Stimulated activated CD4-positive, alpha-beta T cell treated with anti-CD3 and anti-CD28 coated beads, Interleukin-12 subunit alpha, Interleukin-12 subunit beta, amount 100 ng/mL, for 48 hours (primary cell): Measurements from ENCODE around the gene RALGAPA1.
"Not testable (repeated sequence)": the region's sequence is repeated elsewhere in the genome, so short reads cannot be mapped to it uniquely, and the experiment has no call there.

ENCODE experiments used
- DNase-seq, 3 donors: peaks; one replicate each; pipeline ENCODE4 v3.0.0-alpha.2; 2020; ENCODE audit warnings: low read depth in 2 of 3, low spot score in 1 of 3

The RALGAPA1 gene

DNA sequence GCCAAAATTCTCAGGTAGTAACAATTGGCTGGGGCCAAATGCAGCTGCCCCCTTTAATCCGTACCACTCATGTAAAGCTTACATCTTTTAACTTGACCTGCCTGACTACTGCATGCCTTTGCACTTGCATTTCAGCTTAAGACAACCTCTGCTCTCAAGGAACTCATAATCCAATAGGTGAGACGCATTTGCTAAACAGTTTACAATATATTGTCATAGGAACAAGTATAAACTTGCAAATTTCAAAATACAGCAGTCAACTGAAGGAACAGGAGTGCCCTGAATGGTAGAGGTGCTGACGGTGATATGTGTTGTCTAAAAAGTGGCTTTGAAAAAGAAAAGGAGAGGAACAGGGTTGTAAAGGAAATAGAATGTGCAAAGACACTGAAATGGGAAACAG is 13.4 kb upstream of the RALGAPA1 start:
- no peak for DNase-seq

DNA sequence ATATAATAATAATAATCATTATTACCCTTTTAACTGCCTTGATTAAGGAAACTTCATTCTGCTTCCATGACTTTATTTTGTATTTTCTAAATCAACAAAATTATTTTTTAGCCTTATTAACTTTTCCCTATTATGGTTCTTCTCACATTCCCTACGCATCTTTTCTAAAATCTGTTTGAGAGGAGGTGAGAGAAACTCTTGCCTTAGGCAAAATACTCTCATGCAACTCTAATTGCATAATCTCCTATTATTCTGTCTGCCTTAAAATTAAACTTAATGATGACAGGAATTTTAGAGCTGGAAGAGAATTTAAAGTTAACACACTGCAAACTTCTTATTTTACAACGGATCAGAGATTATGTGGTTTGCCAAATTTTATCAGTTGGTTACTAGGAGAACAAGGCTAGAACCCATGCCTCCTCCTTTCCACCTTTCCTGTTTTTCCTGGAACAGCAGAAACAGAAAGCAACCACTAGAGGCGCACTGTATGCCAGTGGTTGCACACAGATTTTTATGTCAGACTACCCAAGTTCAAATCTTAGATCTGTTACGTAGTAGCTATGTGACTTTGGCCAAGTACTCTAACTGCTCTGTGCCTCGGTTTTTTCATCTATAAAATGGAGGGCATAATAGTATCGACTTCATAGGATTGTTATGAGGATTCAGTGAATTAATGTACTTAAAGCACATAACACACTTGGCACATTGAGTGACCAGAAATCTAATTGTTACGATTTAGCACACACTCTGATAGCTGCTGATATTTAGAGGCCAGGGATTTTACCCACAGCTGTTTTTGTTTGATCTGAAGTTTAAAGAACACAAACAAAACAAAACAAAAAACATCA is 12.7 kb upstream of the RALGAPA1 start:
- no peak for DNase-seq

DNA sequence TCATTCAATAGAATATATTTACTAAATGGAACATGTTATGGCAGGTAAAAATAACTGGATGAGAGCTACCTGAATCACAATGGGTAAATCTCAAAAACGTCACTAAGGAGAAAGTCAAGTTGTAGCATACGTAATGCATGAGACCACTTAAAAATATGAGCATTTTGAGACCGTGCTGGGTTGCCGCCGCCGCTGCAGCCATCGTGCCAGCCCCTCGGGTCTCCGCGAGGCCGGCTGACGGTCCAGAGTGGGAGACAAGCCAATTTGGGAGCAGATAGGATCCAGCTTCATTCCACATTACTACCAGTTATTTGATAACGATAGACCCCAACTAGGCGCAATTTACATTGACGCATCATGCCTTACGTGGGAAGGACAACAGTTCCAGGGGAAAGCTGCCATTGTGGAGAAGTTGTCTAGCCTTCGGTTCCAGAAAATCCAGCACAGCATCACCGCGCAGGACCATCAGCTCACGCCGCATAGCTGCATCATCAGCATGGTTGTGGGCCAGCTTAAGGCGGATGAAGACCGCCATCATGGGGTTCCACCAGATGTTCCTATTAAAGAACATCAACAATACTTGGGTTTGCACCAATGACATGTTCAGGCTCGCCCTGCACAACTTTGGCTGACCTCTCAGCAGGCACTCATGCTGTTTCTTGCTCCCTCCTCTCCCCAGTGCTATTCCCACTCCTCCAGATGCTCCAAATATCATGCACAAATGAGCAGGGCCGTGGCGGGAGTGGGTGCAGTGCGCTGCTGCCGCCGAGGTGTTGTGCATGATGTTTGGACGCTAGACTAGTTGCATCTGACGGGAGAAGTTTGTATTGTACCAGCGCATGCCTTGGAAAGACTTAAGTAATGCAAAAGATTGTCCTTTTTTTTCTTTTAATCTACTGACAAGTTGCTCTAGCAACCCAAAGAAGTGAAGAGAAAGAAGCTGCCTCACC is 10.8 kb upstream of the RALGAPA1 start:
- no peak for DNase-seq

DNA sequence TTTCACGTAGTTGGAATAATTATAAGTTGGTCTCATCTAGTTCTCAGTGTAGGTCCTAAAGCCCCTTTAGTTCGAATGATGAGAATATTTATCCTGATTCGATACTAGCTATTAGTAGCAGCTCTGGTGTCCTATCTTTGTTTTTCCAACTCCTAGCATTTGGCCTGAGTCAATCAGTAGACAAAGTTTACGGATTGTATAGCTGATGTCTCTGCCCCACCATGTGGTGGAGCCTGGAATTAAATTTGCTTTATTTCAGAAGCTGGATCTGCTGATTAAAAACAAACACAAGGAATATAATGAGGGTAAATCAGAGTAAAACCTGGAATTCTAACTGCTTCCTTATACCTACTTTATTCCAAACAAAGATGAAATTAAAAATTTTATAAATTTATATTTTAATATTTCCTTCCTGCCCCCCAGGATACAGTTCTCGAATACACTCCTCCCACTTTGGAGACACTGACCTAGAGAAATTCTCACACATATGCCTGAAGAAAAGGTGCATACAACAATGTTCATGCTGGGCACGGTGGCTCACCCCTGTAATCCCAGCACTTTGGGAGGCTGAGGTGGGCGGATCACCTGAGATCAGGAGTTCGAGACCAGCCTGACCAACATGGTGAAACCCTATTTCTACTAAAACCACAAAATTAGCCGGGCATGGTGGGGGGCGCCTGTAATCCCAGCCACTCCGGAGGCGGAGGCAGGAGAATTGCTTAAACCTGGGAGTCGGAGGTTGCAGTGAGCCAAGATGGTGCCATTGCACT is 9.4 kb upstream of the RALGAPA1 start:
- DNase-seq, result peak in 1 of 3 donors; percentile 27

DNA sequence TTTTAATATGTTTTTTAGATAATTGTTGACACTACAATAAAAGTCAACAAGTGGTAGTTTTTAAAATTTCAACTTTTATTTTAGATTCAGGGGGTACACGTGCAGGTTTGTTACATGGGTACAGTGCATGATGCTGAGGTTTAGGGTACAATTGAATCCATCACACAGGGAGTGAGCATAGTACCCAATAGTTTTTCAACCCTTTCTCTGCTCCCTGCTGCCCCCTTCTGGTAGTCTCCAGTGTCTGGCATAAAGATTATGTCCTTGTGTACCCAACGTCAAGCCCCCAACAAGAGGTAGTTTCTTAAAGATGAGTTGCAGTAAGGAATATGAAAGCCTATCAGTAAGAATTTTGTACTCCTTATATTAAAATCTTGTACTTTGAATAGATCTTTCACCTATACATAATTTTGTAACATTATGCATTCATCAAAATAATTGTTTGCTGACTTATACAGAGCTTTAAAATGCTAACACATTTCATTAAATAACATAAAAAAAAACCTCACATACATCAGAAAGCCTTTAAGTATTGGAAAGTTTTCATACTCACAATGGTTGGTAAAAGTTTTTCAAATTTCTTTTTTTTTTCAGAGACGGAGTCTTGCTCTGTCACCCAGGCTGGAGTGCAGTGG is 5.4 kb upstream of the RALGAPA1 start:
- peak; percentile 59 to 91 (median 76) for DNase-seq

DNA sequence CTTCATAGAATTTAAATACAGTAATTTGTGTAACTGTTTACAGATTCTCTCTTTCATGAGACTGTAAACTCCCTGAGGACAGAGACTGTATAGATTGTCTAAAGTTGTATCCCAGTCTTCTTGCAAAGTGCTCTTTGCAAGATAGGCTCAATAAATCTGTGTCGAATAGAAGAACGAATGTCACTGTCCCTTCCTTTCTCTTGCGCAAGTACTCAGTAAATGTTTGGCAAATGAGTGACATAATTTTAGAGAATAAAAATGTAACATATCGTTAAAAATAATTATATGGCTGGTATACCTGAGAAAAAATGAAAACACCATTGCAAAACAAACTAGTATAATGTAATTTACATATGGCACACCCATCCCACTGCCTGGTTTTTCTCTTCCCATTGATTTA is 1.9 kb upstream of the RALGAPA1 start:
- DNase-seq, result no peak

DNA sequence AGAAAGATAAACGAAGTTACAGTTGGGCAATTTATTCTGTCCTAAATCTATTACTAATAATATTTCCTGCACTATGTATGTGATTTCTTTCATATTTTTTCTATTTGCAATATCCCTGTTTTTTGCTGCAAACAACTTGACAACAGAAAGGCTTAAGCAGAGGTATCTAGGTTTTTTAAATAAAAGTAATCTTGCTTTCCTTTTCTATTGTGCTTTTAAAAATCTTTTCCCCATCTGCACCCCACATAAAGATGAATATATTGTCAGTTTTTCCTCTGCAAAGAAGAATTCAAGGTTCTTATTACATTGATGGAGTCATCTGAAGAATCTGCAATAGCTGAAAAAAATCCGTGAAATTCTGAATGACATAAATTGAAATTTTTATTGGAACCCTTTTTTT is 502 bp upstream of the RALGAPA1 start:
- no peak for DNase-seq

DNA sequence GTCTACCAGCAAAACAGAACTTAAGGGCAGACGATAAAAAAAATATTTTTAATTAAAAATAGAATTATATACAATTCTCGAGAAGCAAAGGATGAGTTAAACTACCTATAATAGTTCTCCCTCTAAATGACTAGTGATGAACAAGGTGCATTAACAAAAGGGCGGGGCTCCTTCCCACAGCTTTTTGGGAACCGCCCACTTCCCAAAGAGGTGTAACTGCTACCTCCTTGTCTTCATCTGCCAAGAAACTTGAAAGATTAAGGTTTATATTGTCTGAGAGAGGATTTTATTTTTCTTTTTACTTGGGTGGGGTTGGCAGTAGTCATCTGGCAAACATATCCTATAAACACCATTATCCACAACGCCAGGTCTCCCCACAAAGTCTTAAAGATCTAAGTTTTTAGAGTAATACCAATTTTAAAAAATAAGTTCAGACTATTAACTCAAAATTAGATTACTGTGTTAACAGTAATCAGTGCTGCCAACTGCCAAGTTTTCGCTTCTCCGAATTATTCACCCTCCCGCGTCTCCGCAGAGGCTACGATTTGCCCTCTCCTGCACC is 938 bp downstream of the RALGAPA1 start:
- DNase-seq, result no peak

DNA sequence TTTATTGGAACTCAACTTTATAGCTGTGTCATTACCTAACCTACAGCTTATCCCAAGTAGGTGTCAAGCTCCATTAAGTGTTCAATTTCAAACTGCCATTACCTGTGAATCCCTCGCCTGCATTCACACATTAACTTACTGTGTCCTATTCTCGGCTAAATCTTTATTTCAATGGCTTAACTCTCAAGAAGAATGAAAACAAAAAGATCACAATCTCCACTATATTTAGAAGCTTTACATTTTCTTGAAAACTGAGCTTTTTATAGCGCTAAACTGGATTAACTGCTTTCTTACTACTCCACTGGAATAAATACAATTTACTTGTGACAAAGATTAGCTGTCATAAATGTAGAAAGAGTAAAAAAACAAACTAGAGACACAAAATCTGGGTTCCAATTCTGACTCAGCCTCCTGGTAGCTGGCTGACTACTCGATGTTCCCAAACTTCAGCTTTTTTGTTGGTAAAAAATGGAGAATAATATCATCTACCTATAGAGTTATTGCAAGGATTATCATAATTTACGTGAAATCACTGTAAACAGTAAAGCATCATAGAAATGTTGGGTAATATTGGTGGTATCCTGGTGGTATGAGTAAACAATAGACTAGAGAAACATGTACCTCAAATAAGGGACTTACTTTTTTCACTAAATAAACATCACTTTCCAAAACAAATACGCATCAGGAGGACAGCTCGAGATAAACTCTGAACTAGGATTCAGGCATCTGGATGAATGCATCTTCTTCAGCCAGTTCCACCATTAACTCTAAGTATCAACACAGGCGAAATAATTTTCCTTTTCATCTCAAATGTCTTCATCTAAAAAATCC is 1.7 kb downstream of the RALGAPA1 start:
- no peak for DNase-seq

DNA sequence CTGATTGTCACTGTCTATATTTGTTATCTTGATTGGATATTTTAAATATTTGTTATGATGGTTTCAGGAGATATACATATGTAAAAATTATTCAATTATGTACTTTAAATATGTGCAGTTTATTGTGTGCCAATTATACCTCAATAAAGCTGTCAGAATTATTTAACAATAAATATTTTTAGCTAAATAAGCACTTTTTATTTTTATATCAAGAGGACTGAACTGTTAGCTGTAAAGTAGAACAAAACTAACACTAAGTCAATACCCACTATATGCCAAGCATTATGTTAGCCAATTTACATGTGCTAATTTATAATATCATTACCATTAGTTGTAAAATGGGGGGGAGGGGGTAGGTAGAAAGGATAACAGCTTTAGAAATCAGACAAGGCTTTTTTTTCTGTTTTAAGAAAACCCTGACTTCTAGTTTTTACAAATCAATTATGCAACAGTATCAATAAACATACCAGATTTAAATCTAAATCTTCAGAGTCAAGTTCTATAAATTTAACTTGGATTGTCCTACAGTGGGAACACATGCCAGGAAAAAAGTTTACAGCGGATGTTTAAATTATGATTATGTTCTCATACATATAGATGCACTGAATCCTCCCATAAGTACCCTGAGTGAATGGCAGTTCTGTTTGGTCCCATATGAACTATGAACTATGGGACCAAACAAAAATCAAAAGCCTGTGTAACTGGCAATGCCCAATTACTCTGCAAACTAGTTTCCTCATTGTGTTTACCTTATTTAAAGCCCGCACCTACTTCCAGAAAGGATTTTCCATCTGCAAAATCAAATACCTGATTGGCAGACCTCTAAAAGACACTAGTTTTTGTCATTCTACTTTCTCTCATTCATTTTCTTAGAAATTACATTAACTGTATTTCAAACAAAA is 2.8 kb downstream of the RALGAPA1 start:
- no peak for DNase-seq

DNA sequence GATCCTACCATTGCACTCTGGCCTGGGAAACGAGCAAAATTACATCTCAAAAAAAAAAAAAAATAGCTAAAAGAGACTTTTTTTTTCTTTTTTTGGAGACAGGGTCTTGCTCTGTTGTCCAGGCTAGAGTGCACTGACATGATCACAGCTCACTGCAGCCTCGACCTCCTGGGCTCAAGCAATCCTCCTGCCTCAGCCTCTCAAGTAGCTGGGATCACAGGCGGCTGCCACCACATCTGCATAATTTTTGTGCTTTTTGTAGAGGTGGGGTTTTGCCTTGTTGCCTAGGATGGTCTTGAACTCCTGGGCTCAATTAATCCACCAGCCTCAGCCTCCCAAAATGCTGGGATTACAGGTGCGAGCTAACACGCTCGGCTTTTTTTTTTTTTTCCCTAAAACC is 11.3 kb downstream of the RALGAPA1 start:
- DNase-seq, result no peak

DNA sequence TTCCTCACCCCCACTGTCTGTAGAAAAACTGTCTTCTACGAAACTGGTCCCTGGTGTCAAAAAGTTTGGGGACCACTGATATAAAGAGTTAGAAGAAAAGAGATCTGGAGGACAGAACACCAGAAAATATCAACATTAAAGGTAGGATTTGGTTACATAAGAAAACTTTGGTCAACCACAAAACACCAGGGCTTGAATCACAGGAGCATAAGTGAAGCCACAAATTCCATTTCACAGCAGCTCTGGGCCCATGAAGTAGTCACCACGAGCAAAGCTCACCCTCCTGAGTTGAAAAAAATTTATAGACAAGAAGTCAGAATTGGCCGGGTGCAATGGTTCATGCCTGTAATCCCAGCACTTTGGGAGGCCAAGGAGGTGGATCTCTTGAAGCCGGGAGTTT is 19.4 kb downstream of the RALGAPA1 start:
- DNase-seq, result no peak

DNA sequence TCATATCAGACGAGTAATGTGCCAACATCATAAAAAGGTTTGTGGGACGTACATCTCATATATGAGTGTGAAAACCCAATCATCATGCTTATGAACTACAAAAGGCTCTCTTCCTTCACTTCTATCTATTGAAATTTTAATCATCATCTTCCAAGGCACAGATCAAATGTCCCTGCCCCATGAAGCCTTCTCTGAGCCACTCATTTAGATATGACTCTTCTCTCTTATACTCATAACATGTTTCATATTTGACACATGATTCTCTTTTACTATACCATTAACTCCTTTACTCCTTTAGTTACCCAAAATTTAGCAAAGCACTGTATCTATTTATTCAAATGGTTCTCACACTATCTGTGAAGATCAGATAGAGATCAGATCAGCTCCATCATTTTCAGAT is 22.2 kb downstream of the RALGAPA1 start:
- no peak for DNase-seq

DNA sequence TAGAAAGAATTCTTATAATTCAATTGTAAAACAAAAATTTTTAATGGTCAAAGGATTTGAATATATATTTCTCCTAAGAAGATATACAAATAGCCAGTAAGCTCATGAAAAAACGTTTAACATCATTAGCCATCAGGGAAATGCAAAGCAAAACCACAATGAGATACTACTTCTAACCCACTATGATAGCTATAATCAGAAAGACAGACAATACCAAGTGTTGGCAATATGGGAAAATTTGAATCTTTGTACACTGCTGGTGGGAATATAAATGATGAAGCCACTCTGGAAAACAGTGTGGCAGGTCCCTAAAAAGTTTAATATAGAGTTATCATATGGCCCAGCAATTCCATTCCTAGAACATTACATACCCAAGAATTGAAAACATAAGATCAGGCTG is 25.4 kb downstream of the RALGAPA1 start:
- no peak for DNase-seq

DNA sequence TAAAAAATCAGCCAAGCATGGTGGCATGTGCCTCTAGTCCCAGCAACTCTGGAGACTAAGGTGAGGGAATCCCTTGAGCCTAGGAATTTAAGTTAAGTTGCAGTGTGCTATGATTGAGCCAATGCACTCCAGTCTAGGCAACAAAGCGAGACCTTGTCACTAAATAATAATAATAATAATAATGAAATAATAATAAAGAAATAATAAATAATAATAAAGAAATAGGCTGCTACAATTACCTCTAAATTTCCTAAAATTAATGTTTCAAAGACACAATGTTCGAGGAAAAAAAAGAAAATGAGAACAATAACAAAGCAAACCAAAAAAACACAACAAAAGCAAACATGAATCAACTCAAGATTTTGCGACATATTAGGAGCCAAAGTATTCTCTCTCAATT is 29.7 kb downstream of the RALGAPA1 start:
- no peak for DNase-seq

DNA sequence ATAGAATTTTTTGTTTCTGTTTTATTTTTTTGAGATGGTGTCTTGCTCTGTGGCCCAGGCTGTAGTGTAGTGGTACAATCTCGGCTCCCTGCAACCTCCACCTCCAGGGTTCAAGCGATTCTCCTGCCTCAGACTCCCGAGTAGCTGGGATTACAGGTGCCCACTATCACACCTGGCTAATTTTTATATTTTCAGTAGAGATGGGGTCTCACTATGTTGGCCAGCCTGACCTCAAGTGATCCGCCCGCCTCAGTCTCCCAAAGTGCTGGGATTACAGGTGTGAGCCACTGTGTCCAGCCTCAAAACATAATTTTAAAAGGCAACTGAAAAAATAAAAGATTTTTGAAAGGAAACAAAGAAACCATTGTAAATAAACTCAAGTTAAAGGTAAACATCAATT is 31.5 kb downstream of the RALGAPA1 start:
- not testable (repeated sequence) for DNase-seq

DNA sequence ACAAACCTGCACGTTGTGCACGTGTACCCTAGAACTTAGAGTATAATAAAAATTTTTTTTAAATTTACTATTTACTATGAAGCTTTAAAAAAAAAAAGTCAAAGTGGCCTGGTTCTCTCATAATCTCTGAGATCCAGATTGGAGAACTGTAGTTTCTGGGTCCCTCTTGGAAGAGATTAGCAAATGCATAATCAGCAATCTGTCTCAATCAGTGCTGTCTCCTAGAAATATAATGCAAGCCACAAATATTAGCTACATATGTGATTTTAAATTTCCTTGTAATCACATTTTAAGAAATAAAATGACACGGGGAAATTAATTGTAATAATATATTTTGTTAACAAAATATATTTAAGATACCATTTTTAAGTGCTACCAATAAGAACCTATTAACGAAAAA is 32.3 kb downstream of the RALGAPA1 start:
- no peak for DNase-seq

DNA sequence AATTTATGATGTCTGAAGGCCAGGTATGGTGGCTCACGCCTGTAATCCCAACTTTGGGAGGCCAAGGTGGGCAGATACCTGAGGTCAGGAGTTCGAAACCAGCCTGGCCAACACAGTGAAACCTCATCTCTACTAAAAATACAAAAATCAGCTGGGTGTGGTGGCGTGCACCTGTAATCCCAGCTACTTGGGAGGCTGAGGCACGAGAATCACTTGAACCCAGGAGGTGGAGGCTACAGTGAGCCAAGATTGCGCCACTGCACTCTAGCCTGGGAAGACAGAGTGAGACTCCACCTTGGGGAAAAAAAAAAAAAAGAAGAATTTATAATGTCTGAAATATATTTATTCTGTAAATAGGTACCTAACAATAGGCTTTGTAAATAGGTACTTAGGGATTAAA is 33.0 kb downstream of the RALGAPA1 start:
- not testable (repeated sequence) for DNase-seq

DNA sequence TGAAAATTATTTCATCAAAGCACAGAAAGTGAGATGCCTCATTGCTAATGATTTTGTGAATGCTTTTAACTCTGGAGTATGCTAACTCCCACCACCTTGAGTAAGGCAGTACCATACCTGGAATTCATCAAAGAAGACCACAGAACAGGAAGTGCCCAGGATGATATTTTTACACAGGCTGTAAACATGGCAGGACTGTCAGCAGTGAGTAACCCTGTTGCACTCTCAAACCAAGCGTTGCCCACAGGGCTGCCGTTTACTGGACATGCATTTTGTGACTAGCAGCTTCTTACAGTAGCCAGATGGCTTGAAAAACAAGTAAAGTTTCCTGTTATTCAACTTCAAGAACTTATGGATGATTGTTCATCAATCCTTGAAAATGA is 42.4 kb downstream of the RALGAPA1 start:
- no peak for DNase-seq
